NOMO-1 treated with DMSO at 0.1 percent for 48 hours (cell line): ENCODE data around the gene FHL3.

Experiments
- DNase-seq: peaks from one replicate; lab custom pipeline; 2025; ENCODE audit not compliant: unreplicated experiment; lab: John Stamatoyannopoulos, UW

FHL3 gene

DNA sequence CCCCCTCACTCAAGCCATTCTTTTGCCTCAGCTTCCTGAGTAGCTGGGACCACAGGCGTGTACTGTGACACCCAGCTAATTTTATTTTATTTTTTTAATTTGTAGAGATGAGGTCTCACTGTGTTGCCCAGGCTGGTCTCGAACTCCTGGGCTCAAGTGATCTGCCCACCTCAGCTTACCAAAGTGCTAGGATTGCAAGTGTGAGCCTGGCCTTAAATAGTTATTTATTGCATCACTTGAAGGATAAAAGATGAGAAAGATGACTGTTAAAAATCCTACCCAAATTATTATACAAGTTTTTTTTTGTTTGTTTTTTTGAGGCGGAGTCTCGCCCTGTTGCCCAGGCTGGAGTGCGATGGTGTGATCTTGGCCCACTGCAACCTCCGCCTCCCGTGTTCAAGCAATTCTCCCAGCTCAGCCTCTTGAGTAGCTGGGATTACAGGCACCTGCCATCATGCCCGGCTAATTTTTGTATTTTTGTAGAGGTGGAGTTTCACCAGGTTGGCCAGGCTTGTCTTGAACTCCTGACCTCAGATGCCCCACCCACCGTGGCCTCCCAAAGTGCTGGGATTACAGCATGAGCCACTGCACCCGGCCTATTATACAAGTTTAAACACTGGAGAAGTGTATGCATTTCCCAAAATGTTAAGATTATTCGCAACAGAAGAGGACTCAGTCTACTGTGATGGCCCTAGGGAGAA is 9.6 kb upstream of the FHL3 start:
- DNase-seq, result no peak

DNA sequence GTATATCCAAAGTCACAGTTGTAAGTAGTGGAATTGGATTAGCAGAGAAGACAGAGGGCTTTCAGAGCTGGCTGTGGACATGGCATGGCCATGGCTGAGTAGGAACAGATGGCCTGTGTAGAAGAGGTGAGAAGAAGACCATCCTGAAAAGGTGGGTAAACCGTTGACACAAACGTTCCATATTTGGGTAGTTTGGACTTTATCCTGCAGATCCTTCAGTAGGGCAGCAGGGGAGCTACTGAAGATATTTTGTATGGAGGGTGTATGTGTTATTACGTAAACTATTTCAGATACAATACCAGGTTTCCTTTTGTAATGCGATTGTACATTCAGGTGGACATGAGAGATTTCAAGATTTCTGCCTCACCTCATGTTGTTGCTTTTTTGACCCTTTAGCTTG is 8.9 kb upstream of the FHL3 start:
- peak; percentile 11 for DNase-seq

DNA sequence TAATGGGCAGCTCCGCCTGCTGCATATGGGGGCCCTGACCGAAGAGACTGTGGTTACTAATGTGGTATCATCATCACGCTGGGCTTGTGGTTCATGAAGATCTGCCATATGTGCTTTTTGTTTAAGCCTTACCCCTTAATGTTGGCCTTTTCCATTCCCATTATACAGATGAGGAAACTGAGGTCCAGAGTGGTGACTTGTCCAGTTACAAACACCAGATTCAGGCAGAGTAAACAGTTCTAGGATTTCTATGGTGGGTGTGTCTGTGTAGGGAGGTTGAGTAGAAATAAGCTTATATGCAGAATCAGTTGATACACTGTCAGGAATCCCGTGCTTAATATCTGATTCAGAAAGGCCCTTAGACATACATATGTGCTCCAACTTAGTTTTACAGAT is 7.9 kb upstream of the FHL3 start:
- no peak for DNase-seq

DNA sequence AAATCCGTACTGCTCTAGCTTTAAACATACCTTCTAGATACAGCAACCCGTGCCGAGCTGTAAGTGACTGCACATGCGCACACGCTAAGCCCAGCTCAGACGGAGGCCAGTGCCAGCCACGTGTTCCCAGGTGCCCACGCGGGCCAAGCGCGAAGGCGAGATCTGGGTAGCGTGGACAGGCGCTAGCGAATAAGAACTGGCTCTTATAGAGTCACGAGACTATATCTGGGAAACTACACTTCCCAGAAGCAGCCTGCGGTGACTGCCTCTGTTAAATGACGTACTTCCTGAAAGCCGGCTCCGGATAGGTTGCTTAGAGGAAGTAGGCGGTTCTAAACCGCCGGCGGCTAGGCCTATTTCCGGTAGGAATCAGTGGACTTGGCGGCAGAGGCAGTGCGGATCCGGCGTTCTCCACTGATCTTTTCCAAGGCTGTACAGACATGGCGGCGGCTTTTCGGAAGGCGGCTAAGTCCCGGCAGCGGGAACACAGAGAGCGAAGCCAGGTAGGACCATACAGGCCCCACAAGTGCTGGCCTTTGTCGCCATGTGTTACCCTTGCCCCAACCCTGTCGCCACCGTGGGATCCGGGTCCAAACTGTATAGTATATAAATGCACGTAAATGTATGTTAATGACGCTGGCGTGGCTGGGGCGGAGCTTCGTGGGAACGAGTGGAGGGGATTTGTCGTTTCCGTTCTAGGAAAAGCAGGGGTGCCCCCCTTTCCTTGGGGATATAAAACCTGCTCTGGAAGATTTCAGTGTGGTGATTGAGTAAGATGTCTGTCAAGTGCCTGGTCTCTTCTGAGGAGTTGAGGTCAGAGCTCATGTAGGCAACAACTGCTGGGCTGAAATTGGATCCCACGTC is 7.3 kb upstream of the FHL3 start, which contains the start of gene UTP11:
UTP11 (plus strand) TSS at position 372 of the 864 bp plus-strand sequence; CDS start at position 441, 69 bp downstream.
- DNase-seq, result peak; percentile 99

DNA sequence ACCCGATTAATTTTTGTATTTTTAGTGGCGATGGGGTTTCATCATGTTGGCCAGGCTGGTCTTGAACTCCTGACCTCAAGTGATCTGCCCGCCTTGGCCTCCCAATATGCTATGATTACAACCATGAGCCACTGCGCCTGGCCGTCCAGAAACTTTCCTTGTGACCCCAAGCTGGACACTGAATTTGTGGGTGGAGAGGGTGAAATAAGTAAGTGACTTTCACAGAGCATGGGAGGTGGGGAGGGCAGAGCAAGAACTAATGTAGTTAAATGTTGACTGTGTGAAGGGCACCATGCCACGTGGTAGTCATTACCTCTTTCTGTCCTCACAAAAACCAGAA is 4.5 kb upstream of the FHL3 start:
- no peak for DNase-seq

DNA sequence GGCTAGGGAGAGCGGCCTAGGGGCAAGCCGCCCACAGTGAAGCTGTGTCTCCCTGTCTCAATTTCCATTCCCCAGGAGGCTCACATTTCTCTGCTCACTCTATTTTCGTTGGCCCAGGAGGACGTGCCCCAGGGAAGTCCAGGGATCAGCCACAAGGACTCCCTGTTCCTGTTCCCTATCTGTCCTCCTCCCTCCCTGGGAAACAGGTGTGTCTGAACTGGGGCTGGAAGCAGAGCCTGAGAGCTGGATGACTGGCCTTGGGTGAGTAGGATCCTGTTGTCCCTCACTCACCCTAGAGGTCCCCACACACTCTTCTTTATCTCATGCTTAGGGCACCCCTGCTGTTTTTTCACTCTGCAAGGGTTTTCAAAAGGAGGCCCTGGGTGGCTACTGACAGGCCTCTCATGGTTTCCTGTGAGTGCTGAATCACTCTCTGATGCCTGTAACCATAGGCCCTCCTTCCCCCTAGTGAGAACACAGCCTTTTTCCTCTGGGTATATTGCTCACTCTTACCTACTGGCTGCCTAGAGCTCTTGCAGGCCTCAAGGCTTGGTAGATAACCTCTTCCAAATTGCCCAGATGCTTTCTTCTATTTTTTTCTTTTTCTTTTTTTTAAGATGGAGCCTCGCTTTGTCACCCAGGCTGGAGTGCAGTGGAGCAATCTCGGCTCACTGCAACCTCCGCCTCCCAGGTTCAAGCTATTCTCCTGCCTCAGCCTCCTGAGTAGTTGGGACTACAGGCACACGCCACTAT is 4.0 kb upstream of the FHL3 start:
- DNase-seq, result peak; percentile 83

DNA sequence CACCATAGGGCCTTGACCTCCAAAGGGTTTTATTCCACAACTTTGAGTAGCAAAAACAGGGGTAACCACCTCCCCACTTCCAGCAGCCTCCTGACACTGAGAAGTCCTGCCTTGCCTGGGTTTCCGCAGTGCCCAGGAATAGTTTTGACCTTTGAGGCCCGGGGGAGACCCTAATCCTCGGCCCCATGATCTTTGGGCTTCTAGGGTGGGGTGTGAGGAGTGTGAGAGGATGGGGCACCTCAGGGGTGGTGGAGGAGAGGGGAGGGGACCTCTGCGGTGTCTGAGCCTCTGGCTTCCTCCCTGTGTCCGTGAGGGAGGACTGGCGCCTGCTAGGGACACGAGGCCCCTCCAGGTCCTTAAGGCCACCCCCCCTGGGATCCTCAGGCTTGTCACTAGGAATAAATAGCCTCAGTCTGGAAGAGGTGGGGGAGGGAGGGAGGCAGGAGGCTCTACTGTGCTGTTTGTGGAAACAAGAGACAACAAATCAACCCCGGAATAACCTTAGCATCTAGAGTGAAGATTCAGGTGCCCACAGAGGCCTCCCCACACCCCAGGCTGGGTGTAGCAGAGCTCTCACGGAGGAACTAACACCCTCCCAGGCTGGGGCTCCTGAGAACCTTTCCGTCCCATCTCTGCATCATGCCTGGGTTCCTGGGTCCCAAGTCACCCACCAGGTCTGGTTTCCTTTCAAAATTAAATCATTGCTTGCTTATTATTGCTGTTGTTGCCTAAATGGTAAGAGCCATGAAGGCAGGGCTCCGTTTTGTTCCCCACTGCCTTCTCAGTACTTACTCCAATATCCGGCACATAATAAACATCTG is 904 bp upstream of the FHL3 start:
- no peak for DNase-seq

DNA sequence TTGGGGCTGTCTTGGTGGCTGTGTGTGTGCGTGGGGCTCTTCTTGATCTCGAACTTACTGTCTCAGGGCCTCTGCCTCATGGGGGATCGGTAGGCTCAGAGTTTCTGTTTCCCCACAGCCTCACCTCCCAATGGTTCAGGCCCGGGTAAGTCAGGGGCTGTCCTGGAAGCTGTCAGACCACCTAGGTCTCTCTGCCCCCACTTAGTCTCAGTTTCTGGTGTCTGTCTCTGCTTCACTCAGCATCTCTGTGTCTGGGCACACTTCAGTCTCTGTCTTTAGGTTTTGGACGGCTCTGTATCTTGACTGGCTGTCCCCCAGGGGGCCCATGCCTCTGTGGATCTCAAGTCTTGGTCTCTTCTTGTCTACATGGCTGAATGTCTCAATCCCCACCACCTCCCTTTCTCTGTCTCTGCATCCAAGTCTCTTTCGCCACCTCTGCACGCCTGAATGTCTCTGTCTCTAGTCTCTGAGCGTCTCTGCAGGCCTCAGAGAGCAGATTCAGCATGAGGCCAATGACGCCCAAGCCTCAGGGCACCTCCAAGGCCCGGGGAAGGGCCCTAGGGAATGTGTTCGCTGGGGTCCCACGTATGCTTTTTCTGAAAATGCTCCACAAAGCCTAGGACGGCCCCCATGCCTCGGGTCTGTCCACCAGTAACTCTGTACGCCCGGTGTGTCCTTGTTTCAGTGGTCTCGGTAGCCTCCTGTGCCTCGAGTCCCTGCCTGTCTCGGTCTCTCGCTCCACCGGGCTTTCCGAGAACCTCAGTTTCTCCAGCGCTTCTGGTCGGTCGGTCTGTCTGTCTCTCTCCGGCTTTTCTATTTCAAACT is 818 bp downstream of the FHL3 start:
- peak; percentile 38 for DNase-seq

DNA sequence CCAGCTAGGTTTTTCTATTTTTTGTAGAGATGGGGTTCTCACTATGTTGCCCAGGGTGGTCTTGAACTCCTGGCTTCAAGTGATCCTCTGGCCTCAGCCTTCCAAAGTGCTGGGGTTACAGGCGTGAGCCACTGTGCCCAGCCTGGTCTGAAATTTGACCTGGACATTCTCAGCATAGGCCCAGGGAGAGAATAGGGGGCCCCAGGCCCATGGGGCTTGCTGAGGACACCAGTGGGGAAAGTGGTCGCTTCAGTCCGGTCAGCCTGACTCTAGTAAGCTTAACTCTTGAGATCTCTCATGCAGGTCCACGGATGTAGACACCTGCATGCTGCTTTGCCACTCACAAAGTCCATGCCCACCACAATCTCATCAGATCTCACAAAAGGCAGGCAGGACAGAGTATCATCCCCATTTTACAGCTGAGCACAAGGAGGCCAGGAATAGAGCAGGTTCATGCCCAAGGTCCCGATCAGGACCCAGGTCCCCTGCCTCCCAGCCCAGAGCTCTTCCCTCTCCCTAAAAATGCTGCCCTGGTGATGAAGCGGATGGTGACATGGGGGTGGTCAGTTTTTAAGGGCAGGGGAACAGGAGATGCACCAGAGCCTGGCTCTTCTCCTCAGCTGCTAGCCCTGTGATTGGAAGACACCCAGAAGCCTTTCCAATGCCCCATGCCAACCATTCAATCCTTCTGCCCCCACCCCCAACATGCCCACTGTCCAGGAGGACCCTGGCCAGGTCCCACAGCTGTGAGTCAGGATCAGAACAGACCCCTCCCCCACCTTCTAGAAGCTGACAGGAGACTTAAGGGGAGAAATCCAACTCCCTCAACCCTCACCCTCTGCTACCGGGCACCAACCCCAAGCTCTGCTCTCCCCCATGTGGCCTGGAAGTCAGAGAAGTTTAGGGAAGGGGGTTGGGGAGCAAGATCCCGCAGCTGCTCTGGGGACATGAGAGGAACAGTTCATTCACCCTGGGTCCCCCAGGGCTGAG is 1.8 kb downstream of the FHL3 start:
- DNase-seq, result no peak

DNA sequence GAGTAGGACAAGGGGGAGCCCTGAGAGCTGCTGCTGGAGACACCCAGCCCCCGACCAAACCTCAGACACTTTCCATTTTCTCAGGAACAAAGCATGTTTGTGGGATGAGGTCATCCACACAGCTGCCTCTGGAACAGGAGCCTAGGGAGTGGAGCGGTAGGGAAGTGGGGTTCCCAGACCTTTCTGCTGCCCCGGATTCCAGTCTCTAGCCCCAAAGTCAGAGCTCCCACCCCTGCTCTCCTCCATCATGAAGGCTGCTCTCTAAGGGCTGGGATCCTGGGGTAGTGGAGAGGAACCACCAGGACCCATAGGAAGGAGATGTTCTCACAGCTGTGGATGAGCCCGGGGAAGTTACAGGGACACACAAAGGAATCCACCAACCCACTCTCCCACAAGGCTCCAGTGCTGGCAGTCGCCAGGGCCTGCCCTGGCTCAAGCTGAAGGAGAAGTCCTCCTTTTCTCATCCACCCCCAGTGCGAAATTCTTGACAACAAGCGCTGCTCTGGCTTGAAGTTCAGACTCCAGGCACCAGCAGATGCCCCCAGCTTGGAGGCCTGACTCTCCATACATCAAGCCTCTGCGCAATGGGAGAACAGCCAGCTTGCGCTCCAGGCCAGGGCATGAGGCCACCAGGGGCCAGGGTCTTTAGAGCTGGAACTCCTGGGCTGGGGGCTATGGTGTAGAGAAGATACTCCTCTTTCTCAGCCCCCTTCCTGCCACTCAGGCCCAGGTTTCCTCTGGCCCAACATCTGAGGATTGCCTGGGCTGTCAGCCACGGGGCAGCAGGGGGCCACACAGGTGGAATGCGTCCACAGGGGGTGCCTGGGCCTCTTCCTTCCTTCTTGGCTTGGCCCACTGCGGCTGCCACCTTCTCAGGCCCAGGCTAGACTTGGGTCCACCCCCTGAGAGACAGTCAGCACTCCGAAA is 4.5 kb downstream of the FHL3 start:
- DNase-seq, result no peak

DNA sequence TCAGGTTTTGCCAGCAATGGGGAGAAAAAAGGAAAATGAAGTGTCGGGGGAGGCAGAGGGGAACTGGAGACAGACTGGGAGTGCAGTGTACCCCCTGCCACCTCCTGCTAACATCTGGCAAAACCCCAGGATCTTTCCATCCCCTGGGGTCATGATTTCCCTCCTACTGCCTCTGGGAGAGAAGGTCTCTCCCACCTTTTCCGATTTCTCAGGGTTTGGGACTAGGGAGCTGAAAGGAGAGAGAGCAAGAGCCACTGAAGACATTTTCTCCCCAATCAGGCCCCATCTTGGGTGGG is 5.1 kb downstream of the FHL3 start:
- no peak for DNase-seq

DNA sequence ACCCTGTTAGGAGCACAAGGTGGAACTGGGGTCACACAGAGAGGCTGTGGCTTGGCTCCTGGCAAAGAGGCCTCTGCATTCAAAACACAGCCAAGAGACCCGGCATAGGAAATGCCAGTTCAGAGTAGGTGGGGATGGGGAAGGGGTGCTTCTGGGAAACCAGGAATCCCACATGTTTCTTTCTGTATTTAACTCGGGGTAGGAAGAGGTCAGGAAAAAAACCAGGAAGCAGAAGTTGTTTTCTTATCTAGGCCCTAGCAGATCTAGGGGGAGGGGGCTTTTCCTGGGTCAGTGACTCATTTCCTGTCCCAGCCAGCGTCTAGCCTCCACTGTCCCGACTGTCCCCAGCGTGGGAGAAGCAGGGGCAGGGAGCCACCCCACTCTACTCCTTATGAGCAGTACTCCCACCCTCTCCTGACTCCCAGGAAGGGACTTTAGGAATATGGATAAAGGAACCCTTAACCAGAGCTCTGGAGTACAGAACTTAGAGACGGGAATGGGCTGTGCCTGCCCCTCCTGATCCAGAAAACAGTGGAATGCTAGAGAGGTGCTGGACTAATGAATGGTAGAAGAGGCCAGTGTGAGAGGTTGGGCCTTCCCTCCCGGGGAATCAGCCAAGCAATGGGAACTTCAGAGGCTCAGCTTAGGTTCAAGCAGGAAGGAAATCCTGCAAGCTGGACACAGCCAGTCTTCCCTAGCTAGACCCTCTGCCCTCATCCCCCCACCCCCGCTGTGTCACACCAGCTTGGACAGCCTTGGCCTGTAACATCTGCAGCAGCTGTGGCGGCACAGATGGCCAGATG is 5.7 kb downstream of the FHL3 start:
- peak; percentile 8 for DNase-seq

DNA sequence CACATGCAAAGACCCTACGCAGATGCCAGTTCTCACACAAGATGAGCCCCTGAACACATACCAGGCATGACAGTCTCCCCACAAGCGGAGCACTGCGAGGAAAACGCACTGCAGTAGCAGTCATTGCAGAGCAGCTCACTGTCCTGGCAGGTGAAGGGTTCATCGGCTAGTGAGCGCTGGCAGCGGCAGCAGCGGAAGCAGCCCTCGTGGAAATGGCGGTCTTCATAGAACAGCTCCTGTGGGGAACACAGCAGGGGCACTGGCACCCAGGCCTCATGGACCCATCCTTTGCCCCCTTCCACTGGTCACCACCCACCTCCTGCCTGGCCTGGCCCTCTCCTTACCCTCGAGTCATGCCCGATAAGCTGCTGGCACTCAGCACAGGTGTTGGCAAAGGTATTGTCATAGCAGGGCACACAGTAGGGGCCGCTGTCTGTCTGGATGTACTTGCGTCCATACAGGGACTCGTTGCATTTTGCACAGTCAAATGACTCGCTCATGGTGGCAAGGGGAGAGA is 6.3 kb downstream of the FHL3 start:
- no peak for DNase-seq

DNA sequence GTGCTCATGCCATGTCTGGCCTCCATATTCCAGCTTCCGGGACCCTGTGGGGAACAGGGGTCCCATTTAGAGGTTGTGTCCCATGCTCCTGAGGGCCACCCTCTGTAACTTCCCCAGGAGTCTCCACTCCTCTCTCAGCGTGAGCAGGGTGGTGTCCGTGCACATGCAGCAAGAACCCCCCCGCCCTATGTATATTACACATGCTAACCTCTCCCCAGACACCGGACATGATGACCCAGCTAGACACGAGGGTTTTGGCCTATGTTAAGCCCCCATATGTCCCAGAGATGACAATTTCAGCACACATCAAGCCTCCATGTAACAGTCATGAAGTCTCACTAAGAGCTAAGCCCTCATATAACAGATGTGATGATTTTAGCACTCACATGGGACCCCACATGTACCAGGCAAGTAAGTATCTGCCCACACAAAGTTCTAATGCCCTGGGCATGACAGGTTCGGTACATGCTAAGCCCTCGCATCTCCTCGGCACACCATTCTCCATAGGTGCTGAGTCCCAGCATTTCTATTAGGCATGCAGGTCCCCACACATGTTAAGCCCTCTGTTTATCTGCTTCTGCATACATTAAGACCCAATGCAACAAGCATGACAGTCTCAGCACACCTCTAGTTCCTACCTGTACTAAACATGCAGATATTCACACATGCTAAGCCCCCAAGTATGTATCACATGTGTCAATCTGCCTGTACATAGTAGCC is 7.1 kb downstream of the FHL3 start:
- no peak for DNase-seq

DNA sequence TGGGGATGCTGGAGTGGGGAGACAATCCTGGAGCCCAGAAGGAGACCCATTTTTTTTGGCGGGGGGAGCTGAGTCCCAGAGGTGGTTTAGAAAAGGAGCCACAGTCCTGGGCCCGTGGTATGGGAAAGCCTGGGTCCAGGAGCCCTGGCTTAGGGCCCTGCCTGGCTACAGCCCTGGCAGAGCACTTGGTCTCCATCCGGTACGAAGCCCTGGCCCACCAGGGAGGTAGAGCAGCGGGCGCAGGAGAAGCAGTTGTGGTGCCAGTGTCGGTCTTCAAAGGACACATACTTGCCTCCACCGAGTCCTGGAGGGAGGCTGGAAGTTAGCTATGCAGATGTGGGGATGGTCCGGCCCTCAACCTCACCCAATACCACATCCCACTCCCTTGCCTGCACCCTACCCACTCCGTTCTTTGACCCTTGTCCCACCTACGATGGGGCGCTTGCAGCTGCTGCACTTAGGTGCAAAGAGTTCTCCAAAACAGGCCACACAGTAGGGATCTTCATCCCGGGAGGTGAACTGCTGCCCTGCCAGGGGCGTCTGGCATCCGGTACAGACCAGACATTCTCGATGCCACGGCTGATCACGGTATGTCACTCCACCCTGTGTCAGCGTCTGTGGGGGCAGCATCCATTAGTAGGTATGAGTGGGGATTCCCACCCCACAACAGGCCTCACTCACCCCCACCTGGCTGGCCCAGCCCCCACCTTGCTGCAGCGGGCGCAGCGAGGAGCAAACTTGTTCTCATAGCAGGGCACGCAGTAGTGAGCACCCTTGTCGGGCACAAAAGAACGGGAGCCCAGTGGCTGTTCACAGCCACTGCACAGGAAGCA is 7.8 kb downstream of the FHL3 start:
- no peak for DNase-seq
